ENCODE results near the gene LRRC8C.

LRRC8C gene

GRCh38 chr1:89633800-89634625 is 1.1 kb downstream of the LRRC8C start:
- peak; percentile 31 for DNase-seq (ENCODE audit: low spot score)

- no peak for DNase-seq (ENCODE audit: low spot score)
Measured at GRCh38 chr1:89635825-89636815, 3.2 kb downstream of the LRRC8C start.

DNA sequence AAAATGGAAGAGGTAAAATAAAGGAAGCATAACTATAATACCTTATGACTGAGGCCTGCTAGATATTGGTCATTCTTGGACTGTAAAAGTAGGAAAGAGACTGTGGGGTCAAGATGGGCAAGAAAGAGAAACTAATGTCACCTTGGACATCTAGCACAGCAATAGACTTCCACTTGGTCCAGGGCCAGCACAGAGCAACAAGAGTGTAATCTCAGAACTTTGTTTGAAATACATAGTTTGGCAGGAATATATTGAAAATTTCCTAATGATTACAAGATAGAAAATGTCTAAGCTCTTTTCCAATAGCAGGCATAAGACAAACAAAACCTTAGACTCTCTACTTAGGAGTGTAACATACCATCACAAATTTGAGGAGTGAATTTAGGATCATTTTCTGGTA is 4.6 kb downstream of the LRRC8C start:
- DNase-seq (ENCODE audit: low spot score), result no peak

- DNase-seq (ENCODE audit: low spot score), result no peak
Measured at GRCh38 chr1:89640440-89640839, 7.5 kb downstream of the LRRC8C start.

DNA sequence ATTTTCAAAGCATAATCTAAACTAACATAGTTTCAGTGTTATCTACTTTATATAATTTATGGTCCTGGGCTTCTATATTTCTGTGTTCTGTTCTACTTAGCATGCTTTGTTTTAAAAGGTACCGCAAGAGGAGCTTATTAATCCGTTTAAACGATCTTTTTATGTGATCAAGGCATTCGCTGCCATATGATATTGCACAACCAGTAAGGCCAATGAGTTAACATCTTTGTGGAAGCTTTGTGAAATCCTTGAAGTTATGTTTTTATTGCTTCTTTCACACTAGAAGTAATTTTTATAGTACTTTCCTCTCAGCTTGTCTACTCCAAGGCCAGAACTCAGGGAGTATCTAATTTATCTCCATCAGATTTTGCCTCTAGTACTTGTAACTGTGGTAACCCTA is 8.9 kb downstream of the LRRC8C start:
- DNase-seq (ENCODE audit: low spot score), result no peak

DNA sequence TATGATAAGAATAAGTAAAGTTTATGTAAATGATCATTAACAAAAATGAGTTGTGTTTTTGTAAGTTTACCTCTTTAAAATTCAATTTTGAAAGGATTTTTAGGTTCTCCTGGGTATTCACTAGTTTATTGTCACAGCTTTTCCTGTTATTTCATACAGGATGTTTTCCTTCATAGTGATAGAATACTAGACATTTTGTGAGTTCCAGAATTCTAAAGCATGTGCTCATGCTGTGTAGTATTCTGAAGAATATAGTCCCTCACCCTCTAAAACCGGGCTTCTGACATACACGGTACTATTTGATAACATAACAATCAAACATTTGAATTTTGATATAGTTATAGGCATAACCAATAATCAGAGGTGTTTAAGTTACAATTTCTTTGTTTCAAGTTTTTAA is 10.7 kb downstream of the LRRC8C start:
- no peak for DNase-seq (ENCODE audit: low spot score)

GRCh38 chr1:89644119-89644814 is 11.3 kb downstream of the LRRC8C start:
- no peak for DNase-seq (ENCODE audit: low spot score)

GRCh38 chr1:89646259-89646658 is 13.3 kb downstream of the LRRC8C start:
- no peak for DNase-seq (ENCODE audit: low spot score)

DNA sequence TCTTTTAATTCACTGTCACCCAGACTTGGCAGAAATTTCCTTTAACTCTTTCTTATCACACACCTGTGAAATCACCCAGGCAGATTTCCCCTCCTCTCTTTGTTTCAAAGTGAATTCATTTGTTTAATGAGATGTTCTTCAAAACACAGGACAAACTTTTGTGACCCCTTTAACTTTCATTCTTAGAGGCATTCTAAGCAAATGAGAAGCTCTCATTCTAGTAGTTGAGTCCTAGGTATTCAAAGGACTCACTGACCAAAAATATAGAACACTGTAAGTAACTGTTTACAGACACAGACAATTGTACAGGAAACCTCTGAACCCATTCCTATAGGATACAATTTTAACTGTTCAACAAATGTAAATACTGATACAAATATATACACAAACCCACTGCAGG is 16.9 kb downstream of the LRRC8C start:
- no peak for DNase-seq (ENCODE audit: low spot score)

DNA sequence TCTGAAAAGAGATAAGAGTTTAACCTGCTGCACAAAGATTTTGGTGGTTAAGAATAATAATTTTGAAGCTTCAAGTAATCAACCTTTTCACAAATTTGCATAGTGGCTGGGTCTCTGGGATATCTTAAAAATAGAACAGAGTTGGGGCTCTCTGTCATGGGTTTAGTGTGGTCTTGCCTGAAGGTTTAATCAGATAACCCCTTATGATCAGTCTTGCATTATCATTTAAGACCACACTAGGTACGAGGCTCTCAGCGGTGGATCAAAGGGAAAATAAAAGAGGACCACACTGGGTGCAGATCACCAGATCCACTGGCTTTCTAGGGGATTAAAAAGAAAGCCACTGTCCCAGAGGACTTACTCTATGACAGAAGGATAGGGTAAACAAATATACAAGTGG is 19.5 kb downstream of the LRRC8C start:
- DNase-seq (ENCODE audit: low spot score), result no peak

DNA sequence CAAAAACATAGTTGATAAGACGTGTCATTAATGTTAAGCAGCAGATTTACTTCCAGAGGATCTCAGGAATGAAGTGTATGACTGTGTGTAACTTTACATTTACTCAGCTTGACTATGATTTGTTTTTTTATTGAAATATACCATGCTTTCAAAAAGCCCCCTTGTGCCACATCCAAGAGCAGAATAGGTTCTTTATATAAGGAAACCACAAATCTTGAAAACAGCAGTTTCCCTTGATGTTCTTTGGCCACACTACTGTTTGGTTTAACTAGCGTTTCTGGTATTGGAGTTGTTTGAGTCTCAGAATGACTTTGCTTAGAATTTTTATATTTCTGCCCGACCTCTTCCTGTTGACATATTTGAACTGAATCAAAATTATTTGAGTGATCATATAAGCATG is 25.0 kb downstream of the LRRC8C start:
- no peak for DNase-seq (ENCODE audit: low spot score)

DNA sequence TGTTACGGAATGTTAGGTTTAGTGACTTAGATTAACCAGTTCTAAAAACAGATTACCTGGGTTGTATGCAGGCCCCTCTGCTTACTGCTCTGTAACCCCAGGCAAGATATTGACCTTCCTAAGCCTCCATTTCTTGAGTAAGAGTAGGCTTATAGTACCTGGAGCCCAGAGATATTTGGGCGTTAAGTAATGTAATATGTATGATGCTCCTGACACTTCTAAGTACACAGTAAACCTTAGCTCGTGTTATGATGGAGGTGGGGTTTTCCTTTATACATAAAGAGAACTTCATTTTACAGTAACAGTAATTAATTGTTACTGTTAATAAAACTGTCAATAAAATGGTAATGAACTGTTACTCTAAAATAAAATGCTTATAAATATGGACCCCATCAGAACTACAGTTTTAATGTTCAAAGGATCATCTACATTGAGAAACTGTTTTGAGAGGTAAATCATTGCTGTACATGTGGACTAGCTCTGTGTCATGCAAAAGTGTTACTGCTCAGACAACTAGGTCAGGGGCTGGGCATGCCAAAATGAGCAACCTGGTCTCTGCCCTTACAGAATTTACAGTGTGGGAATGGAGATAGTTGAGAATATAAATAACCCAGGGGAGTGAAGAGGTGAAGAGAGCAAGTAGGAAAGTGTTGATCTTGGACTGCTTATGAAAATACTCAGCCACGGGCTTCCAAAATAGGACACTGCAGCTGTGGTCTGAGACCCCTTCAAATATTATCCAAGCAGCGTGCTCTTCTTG is 26.6 kb downstream of the LRRC8C start:
- no peak for DNase-seq (ENCODE audit: low spot score)

DNA sequence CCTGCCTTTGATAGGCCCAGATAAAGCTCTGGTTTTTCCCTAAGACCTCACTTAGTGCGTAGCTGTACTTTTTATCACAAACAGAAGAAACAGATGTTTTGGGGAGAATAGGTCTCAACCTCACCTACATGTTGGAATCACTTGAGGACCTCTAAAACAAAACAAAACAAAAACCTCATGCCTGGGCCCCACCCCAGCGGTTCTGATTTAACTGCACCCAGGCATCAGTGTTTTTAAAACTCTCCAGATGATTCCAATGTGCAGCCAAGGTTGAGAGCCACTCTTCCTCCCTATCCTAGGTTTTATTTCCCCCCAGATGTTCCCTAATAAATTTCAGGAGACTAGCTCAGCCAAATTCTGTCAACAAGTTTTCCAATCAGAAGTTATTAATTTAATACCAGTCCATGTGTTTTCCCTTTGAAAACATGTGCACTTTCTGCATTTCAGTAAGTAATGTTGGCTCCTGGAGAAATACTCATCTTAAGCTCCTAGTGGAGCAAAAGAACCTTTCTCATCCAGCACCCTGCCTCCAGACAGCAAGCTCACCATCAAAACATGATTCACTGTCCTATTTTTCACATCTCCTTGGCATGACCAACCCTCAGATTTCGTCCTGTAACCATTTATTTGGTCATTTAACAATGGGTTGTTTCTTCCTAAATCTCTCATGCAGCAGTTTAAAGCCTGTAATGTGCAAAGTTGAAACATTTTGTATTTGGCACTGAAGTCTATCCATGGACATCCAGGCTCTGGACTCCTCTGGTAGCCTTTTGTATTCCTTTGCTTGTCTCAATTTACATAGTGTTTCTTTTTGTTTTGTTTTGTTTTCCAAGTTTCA is 27.5 kb downstream of the LRRC8C start:
- no peak for DNase-seq (ENCODE audit: low spot score)

GRCh38 chr1:89665941-89666340 is 33.0 kb downstream of the LRRC8C start:
- no peak for DNase-seq (ENCODE audit: low spot score)

- no peak for DNase-seq (ENCODE audit: low spot score)
Measured at GRCh38 chr1:89666640-89667039, 33.7 kb downstream of the LRRC8C start.

DNA sequence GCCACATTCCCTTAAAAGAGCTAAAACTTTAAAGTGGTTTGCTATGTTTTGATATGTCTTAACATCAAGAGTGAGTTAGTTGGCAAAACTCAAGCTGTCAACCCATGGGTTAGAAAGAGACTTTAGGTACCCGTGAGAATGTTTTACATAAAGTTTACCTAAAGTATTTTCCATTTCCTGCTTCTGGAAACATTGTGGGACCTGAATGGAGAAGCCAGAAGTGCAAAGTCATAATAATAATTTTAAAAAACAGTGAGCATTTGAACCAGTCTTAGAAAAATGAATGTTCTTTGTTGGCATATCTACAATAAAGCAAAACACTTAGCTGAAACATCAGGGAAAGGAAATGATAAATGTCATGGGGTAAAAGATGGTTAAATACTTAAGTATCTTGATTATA is 34.8 kb downstream of the LRRC8C start:
- no peak for DNase-seq (ENCODE audit: low spot score)

DNA sequence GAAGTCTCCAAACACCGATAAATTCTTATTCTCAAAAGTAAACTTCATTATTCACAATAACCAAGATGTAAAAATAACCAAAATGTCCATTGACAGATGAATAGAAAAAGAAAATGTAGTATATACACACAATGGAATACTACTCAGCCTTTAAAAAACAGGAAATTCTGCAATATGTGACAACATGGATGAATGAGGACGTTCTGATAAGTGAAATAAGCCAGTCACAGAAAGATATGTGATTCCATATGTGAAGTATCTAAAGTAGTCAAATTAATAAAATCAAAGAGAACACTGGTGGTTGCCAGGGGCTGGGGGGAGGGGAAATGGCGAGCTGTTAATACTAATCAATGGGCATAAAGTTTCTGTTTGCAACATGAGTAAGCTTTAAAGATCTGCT is 36.0 kb downstream of the LRRC8C start:
- DNase-seq (ENCODE audit: low spot score), result no peak

DNA sequence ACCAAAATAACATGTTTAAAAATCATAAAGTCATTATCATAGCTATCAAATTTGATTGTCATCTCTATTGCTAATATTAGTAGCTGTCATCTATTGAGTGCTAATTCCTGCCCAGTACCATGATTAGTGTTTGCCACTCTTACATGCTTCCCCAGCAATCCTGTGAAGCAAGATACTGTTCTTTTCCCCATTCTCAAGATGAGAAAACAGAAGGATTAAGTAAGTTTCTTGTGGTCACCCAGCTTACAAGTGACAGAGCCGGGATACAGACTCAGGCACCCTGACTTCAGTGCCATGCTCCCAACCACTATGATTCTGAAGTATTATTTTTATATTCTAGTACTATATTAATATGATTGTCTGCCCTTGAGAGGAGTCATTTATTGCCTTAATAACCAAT is 36.5 kb downstream of the LRRC8C start:
- no peak for DNase-seq (ENCODE audit: low spot score)

DNA sequence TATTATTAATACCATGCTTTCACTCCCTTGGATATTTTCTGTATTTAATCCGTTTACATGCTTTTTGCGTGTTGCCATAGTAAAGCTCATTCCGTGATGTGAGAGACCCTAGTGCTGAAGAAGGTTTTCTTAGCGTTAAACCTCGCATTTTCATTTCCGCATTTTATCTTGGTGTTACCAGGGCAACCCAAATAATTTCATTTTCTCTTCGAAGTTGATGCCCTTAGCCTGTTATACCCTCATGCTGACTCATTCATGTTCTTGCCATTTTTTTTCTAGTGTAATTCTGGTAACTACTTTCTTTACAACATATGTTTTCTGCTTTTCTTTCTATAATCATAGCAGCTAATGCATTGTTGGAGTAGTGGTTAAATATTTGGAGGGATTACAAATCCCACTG is 37.2 kb downstream of the LRRC8C start:
- DNase-seq (ENCODE audit: low spot score), result no peak

DNA sequence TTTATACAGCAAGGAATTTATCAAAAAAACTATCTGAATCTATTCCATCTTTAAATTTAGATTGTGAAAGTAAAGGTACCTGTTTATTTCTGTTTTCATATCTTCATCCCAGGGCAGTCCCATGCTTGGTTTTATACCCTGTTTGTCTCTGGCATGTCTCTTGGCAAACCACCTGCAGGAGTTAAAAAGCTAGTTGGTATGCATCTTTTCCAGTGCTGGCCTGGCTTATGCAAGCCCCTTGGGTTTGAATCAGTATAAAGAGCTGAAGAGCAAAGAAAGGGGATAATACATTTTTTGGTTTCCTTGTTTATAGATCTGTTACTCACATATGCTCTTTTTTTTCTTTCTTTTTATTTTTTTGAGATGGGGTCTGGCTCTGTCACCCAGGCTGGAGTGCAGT is 37.8 kb downstream of the LRRC8C start:
- no peak for DNase-seq (ENCODE audit: low spot score)
